Fibroblast of villous mesenchyme (primary cell): ENCODE data around the gene TBC1D22A. TPM values are rescaled to one million over a fixed set of nuclear protein-coding genes. Genes with fewer than 3 reads are reported as not detected.

ENCODE experiments used
- DNase-seq: peaks from one replicate; pipeline ENCODE4 v3.0.0-alpha.2; 2010; ENCODE audit warnings: low read depth
- H3K4me3 ChIP-seq: 2 replicates; pipeline ENCODE4 v1.5.1; 2011; ENCODE audit warnings: low read depth, mild to moderate bottlenecking, low read length
- CTCF ChIP-seq: IDR thresholded peaks from 2 replicates; pipeline ENCODE4 v1.5.1; 2012; ENCODE audit warnings: low read depth, mild to moderate bottlenecking, low read length; ENCODE audit not compliant: insufficient read depth
- total RNA-seq: library from RNA; depleted of rRNA; stranded (reverse); fragments of >200 nt; gene quantifications from 2 replicates; pipeline ENCODE4 v1.2.3, GENCODE V29; 2012

Gene TBC1D22A
- total RNA-seq, 1 donor = 12.5 TPM

- peak; percentile 58 for TF ChIP-seq CTCF
- peak; percentile 63 for DNase-seq
- peak overlapping the region; percentile 18 for H3K4me3 ChIP-seq
Observed at GRCh38 chr22:46845296-46846149, 83.1 kb downstream of the TBC1D22A start.

GRCh38 chr22:46846150-46846831 lies 83.8 kb downstream of the TBC1D22A start:
- no peak for TF ChIP-seq CTCF
- DNase-seq = no peak
- H3K4me3 ChIP-seq = no peak overlapping the region

DNA sequence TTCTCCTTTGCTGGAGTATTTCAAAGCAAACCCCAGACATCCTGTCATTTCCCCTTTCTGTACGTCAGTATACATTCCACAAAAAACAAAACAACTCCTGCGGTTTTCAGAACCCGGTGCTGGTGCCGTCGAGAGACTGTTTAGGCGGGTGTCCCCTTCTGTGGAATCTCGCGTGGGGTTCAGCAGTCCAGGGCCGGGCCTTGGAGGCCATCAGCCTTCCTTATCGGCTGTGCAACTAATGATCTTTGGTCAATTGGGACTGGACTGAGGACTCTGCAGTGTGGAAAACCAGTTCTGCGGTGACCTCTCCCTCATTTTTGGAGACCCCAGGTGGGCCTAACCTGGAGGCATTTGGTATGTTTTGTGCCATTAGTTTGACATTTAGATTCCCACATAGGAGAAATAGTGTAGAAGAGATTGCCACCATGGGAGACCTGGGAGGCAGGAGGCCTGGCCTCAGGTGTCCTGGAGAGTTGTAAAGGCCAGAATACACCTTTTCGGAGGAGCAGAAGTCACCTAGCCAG lies 84.4 kb downstream of the TBC1D22A start:
- TF ChIP-seq CTCF = no peak
- no peak for DNase-seq
- no peak overlapping the region for H3K4me3 ChIP-seq

- H3K4me3 ChIP-seq = no peak overlapping the region
- no peak for DNase-seq
Observed at GRCh38 chr22:46848197-46848596, 85.7 kb downstream of the TBC1D22A start.

DNA sequence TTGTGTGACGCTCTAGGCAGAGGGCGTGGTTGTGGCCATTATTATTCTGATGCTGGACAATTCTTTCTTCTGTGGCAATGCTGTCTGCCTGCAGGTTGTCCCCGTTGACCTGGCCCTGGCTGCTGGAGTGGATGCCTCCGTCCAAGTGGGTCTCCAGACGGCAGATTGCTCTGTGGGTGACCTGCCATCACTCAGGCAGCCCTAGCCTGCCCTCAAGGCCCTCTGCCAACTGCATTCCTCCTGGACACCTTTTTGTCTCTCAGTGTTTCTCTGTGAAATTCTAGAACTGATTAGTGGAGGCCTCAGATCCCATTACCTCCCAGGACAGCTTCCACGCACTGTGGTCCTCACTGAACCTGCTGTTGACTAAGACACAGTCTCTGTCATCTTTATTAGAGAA lies 86.7 kb downstream of the TBC1D22A start:
- DNase-seq = no peak
- H3K4me3 ChIP-seq = no peak overlapping the region
- TF ChIP-seq CTCF = no peak

More at GRCh38 chr22:46848197-46848596, 85.7 kb downstream of the TBC1D22A start:
- no peak for TF ChIP-seq CTCF

DNA sequence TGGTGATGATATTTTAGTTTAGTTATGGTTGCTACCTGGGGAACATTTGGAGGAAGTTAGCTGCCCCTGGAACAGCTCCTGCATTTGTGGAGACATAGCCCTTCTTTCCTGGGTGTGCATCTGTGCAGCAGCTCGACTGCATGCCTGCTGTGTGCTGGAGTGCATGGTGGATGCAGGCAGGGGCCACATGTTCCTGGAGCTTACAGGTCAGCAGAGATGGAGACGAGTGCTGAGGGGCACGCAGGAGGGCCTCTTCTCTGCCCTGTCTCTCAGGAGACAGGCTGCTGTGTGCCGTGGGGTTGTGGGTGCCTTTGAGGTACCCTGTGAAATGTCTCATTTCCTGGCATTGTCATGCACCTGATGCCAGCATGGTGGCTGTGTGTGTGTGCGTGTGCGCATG lies 87.5 kb downstream of the TBC1D22A start:
- H3K4me3 ChIP-seq = no peak overlapping the region
- DNase-seq = no peak
- no peak for TF ChIP-seq CTCF
